MCF 10A (cell line): ENCODE data around the gene IL2RA. TPM values are rescaled to one million over a fixed set of nuclear protein-coding genes. Genes with fewer than 3 reads are reported as not detected.

Source experiments
- total RNA-seq: library from RNA; stranded (reverse); gene quantifications from 2 replicates; pipeline ENCODE4 v1.2.3, GENCODE V29; 2022

Gene IL2RA
- total RNA-seq, 1 experiment from 2014 or later: not detected

Other genes with a start within 250 kb of the IL2RA start
- gene GDI2, start 248.9 kb downstream of the IL2RA start, total RNA-seq: 173 and 200 TPM in 2 replicates
- gene ANKRD16, start 172.5 kb downstream of the IL2RA start, total RNA-seq: 9.9 and 10.6 TPM in 2 replicates
- 61.8 and 70.5 TPM in 2 replicates for gene FBH1, start 172.1 kb downstream of the IL2RA start, total RNA-seq
- 6.0 and 7.9 TPM in 2 replicates for gene IL15RA, start 84.8 kb downstream of the IL2RA start, total RNA-seq
- 113 and 128 TPM in 2 replicates for gene RBM17, start 26.7 kb upstream of the IL2RA start, total RNA-seq
- gene PFKFB3, start 140.6 kb upstream of the IL2RA start, total RNA-seq: 15.8 and 17.8 TPM in 2 replicates